ENCODE data around the gene CDC20.

CDC20 gene

GRCh38 chr1:43329995-43330751 lies 28.6 kb upstream of the CDC20 start:
- TF ChIP-seq CTCF (IDR thresholded peaks at IDR 0.05), result no peak
- DNase-seq (ENCODE audit: low spot score), result no peak

GRCh38 chr1:43331688-43332087 lies 27.1 kb upstream of the CDC20 start:
- Histone ChIP-seq H3K4me3 (no peak overlapping the region), H3K27ac (no peak overlapping the region)
- DNase-seq (ENCODE audit: low spot score), result no peak
- no peak for TF ChIP-seq CTCF (IDR thresholded peaks at IDR 0.05)

More at GRCh38 chr1:43329995-43330751, 28.6 kb upstream of the CDC20 start:
- H3K4me3 ChIP-seq, result no peak overlapping the region
- peak overlapping the region in 1 of 2 donors; percentile 69 for H3K27ac ChIP-seq

GRCh38 chr1:43334453-43335205 lies 24.2 kb upstream of the CDC20 start:
- H3K4me3 ChIP-seq, result no peak overlapping the region

DNA sequence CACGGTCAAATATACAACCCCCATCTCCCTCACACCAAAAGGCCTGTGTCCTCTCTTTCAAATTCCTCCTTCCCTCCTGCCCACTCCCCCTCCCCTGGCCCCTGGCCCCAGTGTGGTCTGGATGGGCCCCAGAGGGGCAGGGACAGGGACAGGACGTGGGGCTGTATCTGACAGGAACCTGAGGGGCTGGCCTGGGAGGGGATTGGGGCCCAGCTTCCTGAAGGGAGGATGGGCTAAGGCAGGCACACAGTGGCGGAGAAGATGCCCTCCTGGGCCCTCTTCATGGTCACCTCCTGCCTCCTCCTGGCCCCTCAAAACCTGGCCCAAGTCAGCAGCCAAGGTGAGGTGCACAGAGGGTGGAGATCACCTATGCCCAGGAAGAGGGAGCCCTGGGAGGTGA lies 21.2 kb upstream of the CDC20 start, which contains the start of gene MPL:
Gene MPL (plus strand): TSS at position 231 of the 400 bp plus-strand sequence. CDS start 31 bp downstream, at position 262.
- DNase-seq (ENCODE audit: low spot score), result no peak
- no peak for TF ChIP-seq CTCF (IDR thresholded peaks at IDR 0.05)
- Histone ChIP-seq H3K27ac (no peak within 1 kb of the TSS), H3K4me3 (no peak within 1 kb of the TSS)

More at GRCh38 chr1:43334453-43335205, 24.2 kb upstream of the CDC20 start:
- TF ChIP-seq CTCF (IDR thresholded peaks at IDR 0.05), result no peak
- DNase-seq (ENCODE audit: low spot score), result no peak
- H3K27ac ChIP-seq, result no peak overlapping the region

GRCh38 chr1:43338001-43338400 lies 20.8 kb upstream of the CDC20 start:
- no peak for DNase-seq (ENCODE audit: low spot score)
- TF ChIP-seq CTCF (IDR thresholded peaks at IDR 0.05), result no peak
- Histone ChIP-seq H3K4me3 (no peak overlapping the region), H3K27ac (no peak overlapping the region)

- no peak for DNase-seq (ENCODE audit: low spot score)
- H3K27ac ChIP-seq, result no peak overlapping the region
- TF ChIP-seq CTCF (IDR thresholded peaks at IDR 0.05), result no peak
These were observed 19.1 kb upstream of the CDC20 start for GRCh38 chr1:43339584-43340232.

More at GRCh38 chr1:43339584-43340232, 19.1 kb upstream of the CDC20 start:
- no peak overlapping the region for H3K4me3 ChIP-seq
